IMR-90 (cell line): ENCODE data around the gene MEF2C.

Experiments used
- BHLHE40 ChIP-seq: fragments of 150-350 bp; IDR thresholded peaks from 2 replicates; pipeline ENCODE4 v1.6.1; 2016; ENCODE audit warnings: mild to moderate bottlenecking, low read depth, low read length
- CEBPB ChIP-seq: IDR thresholded peaks from 2 replicates; pipeline ENCODE4 v1.6.1; 2012; ENCODE audit warnings: low read depth, low read length, improper control_type of control experiment
- CHD1 ChIP-seq: IDR thresholded peaks from 2 replicates; pipeline ENCODE4 v1.6.1; 2012; ENCODE audit warnings: low read depth, low read length, improper control_type of control experiment
- CTCF ChIP-seq: conservative IDR thresholded peaks from 2 replicates; pipeline ENCODE4 v1.5.1; 2012; ENCODE audit warnings: mild to moderate bottlenecking, low read depth, low read length, improper control_type of control experiment
- ELK1 ChIP-seq: fragments of 150-350 bp; IDR thresholded peaks from 2 replicates; pipeline ENCODE4 v1.6.1; 2016; ENCODE audit warnings: low read depth, mild to moderate bottlenecking, low read length, moderate library complexity, borderline replicate concordance
- MAFK ChIP-seq: IDR thresholded peaks from 2 replicates; pipeline ENCODE4 v1.6.1; 2012; ENCODE audit warnings: low read depth, low read length, improper control_type of control experiment
- MXI1 ChIP-seq: IDR thresholded peaks from 2 replicates; pipeline ENCODE4 v1.6.1; 2012; ENCODE audit warnings: low read depth, mild to moderate bottlenecking, low read length, moderate library complexity, borderline replicate concordance
- NFE2L2 ChIP-seq: fragments of 150-350 bp; IDR thresholded peaks from 2 replicates; pipeline ENCODE4 v1.6.1; 2016; ENCODE audit warnings: low read depth, mild to moderate bottlenecking, low read length
- POLR2A ChIP-seq: IDR thresholded peaks from 2 replicates; pipeline ENCODE4 v1.6.1; 2012; ENCODE audit warnings: mild to moderate bottlenecking, low read depth, low read length
- RAD21 ChIP-seq: IDR thresholded peaks from 2 replicates; pipeline ENCODE4 v1.6.1; 2012; ENCODE audit warnings: low read length, improper control_type of control experiment
- RCOR1 ChIP-seq: IDR thresholded peaks from 2 replicates; pipeline ENCODE4 v1.6.1; 2012; ENCODE audit warnings: mild to moderate bottlenecking, low read length, improper control_type of control experiment; ENCODE audit not compliant: insufficient replicate concordance
- RFX5 ChIP-seq: IDR thresholded peaks from 2 replicates; pipeline ENCODE4 v1.8.0; 2012; ENCODE audit warnings: low read depth, mild to moderate bottlenecking, low read length, moderate library complexity
- SMC3 ChIP-seq: fragments of 150-350 bp; IDR thresholded peaks from 2 replicates; pipeline ENCODE4 v1.6.1; 2016; ENCODE audit warnings: low read depth, mild to moderate bottlenecking, antibody characterized with exemption, low read length, moderate library complexity
- USF2 ChIP-seq: fragments of 150-350 bp; IDR thresholded peaks from 2 replicates; pipeline ENCODE4 v1.6.1; 2017; ENCODE audit warnings: mild to moderate bottlenecking, antibody characterized with exemption, low read length, low read depth

- TF ChIP-seq POLR2A: no peak
- TF ChIP-seq CTCF: no peak
- no peak for TF ChIP-seq BHLHE40
- no peak for TF ChIP-seq ELK1
- no peak for TF ChIP-seq MXI1
- TF ChIP-seq RCOR1: no peak
- TF ChIP-seq CHD1: no peak
- no peak for TF ChIP-seq USF2
- no peak for TF ChIP-seq RFX5
- no peak for TF ChIP-seq MAFK
- TF ChIP-seq SMC3: no peak
- no peak for TF ChIP-seq RAD21
- no peak for TF ChIP-seq NFE2L2
- TF ChIP-seq CEBPB: no peak
Observed at GRCh38 chr5:88769165-88769564, 113.8 kb downstream of the MEF2C start.
